HepG2 (cell line): ENCODE data around the gene GSTA5. TPM values are rescaled to one million over a fixed set of nuclear protein-coding genes. Genes with fewer than 3 reads are reported as not detected.

ENCODE experiments used
- GZF1 ChIP-seq: sonication (generic); formaldehyde crosslinking; IDR thresholded peaks from 2 replicates; pipeline ENCODE4 v1.5.1; 2020; ENCODE audit warnings: mild to moderate bottlenecking, missing genetic modification reagents
- HCFC1 ChIP-seq: fragments of 150-350 bp; IDR thresholded peaks from 2 replicates; pipeline ENCODE4 v1.6.1; 2014; ENCODE audit warnings: low read depth, low read length
- HNF1B ChIP-seq: sonication (generic); formaldehyde crosslinking; IDR thresholded peaks from 2 replicates; pipeline ENCODE4 v1.5.1; 2020; ENCODE audit warnings: mild to moderate bottlenecking, moderate library complexity, missing genetic modification reagents
- KLF11 ChIP-seq: IDR thresholded peaks from 2 replicates; pipeline ENCODE4 v1.6.1; 2016; ENCODE audit warnings: missing compliant biosample characterization
- RAD21 ChIP-seq: fragments of 450-650 bp; formaldehyde crosslinking; IDR thresholded peaks from 2 replicates; pipeline ENCODE4 v1.5.0; 2020; ENCODE audit warnings: mild to moderate bottlenecking
- SAFB2 ChIP-seq: sonication (generic); formaldehyde crosslinking; IDR thresholded peaks from 2 replicates; pipeline ENCODE4 v1.5.1; 2020; ENCODE audit warnings: missing genetic modification reagents, low read depth, mild to moderate bottlenecking, borderline replicate concordance
- TCF12 ChIP-seq, 2 experiments: fragments of 450-650 bp in 1 of 2; sonication (generic) in 1 of 2; formaldehyde crosslinking in 1 of 2; IDR thresholded peaks; 2 replicates each; pipeline versions ENCODE4 v1.6.1 to v1.8.0; 2017 to 2022; ENCODE audit warnings: antibody characterized with exemption in 1 of 2, mild to moderate bottlenecking in 1 of 2, missing genetic modification reagents in 1 of 2, moderate library complexity in 1 of 2
- ZBTB25 ChIP-seq: IDR thresholded peaks from 2 replicates; pipeline ENCODE4 v1.6.1; 2018; ENCODE audit warnings: missing genetic modification reagents
- ZBTB3 ChIP-seq: sonication (generic); formaldehyde crosslinking; IDR thresholded peaks from 2 replicates; pipeline ENCODE4 v1.4.0; 2020; ENCODE audit warnings: low read depth, mild to moderate bottlenecking, moderate library complexity, missing genetic modification reagents, borderline replicate concordance
- ZNF557 ChIP-seq: sonication (generic); formaldehyde crosslinking; IDR thresholded peaks from 2 replicates; pipeline ENCODE4 v1.4.0; 2020; ENCODE audit warnings: missing genetic modification reagents
- ZNF646 ChIP-seq: sonication (generic); formaldehyde crosslinking; IDR thresholded peaks from 2 replicates; pipeline ENCODE4 v1.9.0; 2021; ENCODE audit warnings: mild to moderate bottlenecking, missing genetic modification reagents
- ZNF660 ChIP-seq: sonication (generic); formaldehyde crosslinking; IDR thresholded peaks from 2 replicates; pipeline ENCODE4 v1.5.1; 2020; ENCODE audit warnings: mild to moderate bottlenecking, low read depth, missing genetic modification reagents, borderline replicate concordance
- ZNF841 ChIP-seq: sonication (generic); formaldehyde crosslinking; IDR thresholded peaks from 2 replicates; pipeline ENCODE4 v1.8.1; 2023; ENCODE audit warnings: missing genetic modification reagents, borderline replicate concordance
- ZSCAN29 ChIP-seq: sonication (generic); formaldehyde crosslinking; conservative IDR thresholded peaks from 2 replicates; pipeline ENCODE4 v1.4.0; 2020; ENCODE audit warnings: mild to moderate bottlenecking, missing genetic modification reagents
- polyA plus RNA-seq, 8 experiments: library from polyadenylated mRNA; depleted of rRNA in 3 of 8; stranded (reverse) in 7 of 8; unstranded in 1 of 8; fragments of >200 nt; fragmentation: Illumina TruSeq in 4 of 8; extraction: Trizol in 4 of 8; gene quantifications; 2 replicates each; pipeline versions ENCODE4 v1.2.1 to v1.2.3, GENCODE V29; 2011 to 2016; ENCODE audit warnings: low read depth in 4 of 8, missing spikeins in 1 of 8, mixed read lengths in 1 of 8; ENCODE audit not compliant: insufficient read depth in 1 of 8
- total RNA-seq, 5 experiments: library from RNA; depleted of rRNA; stranded (reverse); fragments of >200 nt; fragmentation: Illumina TruSeq; extraction: Trizol; gene quantifications; 2 replicates each; pipeline ENCODE4 v1.2.3, GENCODE V29; 2016; ENCODE audit warnings: low read depth in 1 of 5
- TF ChIP-seq, protein P1 (sequence below): sonication (generic); formaldehyde crosslinking; conservative IDR thresholded peaks from 2 replicates; pipeline ENCODE4 v1.4.0; 2020; ENCODE audit warnings: mild to moderate bottlenecking, missing genetic modification reagents, moderate library complexity

GSTA5 gene
- total and polyA plus RNA-seq, 2 of the 13 experiments (the other 11 are each of a cell fraction or from before 2014, with no cell fraction given), result not detected

DNA sequence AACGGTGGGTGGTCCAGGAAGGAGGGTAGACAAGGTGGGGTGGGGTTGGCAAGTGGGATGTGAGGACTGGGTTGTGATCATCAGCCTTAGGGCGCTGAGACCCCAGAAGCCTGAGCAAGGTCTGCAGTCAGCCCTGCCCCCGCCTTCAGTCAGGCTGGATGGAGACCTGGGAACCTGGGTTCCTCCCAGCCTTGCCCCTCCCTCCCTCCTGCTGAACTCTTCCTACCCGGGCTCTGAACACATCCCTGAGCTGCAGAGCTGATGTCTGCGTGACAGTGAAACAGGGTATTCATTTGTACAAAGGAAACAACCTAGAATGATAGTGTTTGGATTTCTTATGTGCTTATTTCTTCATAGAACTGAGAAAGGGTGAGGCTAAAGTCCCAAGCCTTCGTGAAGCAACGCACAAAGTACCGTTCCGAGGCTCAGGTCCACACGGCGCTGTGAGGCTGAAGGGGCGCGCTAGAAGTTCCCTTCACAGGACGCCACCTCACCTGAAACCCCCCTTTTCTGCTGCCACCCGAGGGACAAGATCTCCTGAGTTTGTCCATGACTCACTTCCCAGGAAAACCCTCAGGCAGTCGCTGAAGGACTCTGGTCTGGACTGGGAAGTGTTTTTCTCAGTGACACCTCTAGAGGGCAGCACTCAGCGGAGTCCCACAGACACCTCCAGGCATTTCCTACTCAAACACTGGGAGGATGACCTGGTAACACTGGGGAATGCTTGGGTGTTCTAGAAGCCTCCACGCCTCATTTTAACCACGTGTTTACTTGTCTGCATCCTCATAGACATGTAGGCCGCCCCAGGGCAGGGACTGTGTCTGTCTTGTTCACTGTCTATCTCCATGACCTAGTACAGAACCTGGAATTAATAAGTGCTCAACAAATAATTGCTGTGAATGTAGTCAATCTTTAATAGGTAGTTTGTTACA, 1.2 kb downstream of the GSTA5 start (continued):
- no peak for TF ChIP-seq ZNF646
- peak; percentile 73 for TF ChIP-seq RAD21 (CRISPR knock-in tag)
- TF ChIP-seq ZNF557 (CRISPR knock-in tag), result no peak
- TF ChIP-seq HNF1B, result no peak
- no peak for TF ChIP-seq ZNF841 (CRISPR knock-in tag)
- no peak for TF ChIP-seq GZF1 (CRISPR knock-in tag)
- no peak for TF ChIP-seq HCFC1
- no peak for TF ChIP-seq ZBTB3 (CRISPR knock-in tag)
- TF ChIP-seq ZSCAN29 (CRISPR knock-in tag), result 0 out of 2 replicates have a peak, but pooled peaks have one; percentile 22
- no peak for TF ChIP-seq ZNF660 (CRISPR knock-in tag)
- TF ChIP-seq ZBTB25 (CRISPR knock-in tag), result no peak
- TF ChIP-seq SAFB2 (CRISPR knock-in tag), result no peak
- peak; percentile 60; the same call in 1 of the 2 replicates for TF ChIP-seq KLF11 (CRISPR knock-in tag)
- no peak for TF ChIP-seq TCF12 (IDR thresholded peaks at IDR 0.05)
- no peak for TF ChIP-seq TCF12 (CRISPR knock-in tag; IDR thresholded peaks at IDR 0.05)
- TF ChIP-seq, protein P1, sequence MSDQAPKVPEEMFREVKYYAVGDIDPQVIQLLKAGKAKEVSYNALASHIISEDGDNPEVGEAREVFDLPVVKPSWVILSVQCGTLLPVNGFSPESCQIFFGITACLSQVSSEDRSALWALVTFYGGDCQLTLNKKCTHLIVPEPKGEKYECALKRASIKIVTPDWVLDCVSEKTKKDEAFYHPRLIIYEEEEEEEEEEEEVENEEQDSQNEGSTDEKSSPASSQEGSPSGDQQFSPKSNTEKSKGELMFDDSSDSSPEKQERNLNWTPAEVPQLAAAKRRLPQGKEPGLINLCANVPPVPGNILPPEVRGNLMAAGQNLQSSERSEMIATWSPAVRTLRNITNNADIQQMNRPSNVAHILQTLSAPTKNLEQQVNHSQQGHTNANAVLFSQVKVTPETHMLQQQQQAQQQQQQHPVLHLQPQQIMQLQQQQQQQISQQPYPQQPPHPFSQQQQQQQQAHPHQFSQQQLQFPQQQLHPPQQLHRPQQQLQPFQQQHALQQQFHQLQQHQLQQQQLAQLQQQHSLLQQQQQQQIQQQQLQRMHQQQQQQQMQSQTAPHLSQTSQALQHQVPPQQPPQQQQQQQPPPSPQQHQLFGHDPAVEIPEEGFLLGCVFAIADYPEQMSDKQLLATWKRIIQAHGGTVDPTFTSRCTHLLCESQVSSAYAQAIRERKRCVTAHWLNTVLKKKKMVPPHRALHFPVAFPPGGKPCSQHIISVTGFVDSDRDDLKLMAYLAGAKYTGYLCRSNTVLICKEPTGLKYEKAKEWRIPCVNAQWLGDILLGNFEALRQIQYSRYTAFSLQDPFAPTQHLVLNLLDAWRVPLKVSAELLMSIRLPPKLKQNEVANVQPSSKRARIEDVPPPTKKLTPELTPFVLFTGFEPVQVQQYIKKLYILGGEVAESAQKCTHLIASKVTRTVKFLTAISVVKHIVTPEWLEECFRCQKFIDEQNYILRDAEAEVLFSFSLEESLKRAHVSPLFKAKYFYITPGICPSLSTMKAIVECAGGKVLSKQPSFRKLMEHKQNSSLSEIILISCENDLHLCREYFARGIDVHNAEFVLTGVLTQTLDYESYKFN (CRISPR knock-in tag), result peak; percentile 39; the same call in 1 of the 2 replicates
